HG03196 (cell line): ENCODE results near the gene NSL1.

Experiments used
- ATAC-seq: cut with Tn5 transposase; IDR thresholded peaks from one replicate; pipeline ENCODE4 v1.9.1; 2021; ENCODE audit not compliant: unreplicated experiment

The NSL1 gene

DNA sequence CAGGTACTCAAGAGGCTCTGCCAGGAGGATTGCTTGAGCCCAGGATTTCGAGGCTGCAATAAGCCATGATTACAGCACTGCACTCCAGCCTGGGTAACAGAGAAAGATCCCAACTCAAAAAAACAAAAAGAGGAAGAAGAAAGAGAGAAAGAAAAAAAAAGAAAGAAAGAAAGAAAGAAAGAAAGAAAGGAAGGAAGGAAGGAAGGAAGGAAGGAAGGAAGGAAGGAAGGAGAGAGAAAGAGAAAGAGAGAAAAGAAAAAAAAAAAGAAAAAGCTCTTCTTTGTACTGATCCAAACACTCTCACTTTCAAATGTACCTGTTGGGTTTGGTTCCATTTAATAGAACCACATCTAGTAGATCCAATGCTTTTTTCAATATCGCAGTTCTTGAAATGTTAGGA is 103.8 kb downstream of the NSL1 start:
- ATAC-seq, result no peak

DNA sequence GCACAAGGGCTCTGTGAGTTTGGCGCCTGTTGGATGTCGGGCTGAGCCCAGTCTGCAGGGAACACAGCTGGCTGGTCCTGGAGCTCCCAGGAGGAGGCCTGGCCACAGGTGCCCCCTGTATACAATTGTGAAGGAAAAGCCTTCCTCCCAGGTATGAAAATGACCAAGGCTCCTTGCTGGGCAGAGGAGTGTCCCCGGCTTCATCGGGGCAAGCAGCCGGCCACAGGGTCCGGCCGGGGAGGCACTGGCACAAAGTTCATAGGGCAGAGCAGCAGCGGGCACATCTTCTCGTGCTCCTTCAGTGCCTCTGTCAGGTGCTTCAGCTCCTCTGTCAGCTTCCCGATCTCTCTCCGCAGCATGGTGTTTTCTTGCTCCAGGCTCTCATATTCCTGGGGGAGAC is 105.0 kb downstream of the NSL1 start:
- no peak for ATAC-seq

DNA sequence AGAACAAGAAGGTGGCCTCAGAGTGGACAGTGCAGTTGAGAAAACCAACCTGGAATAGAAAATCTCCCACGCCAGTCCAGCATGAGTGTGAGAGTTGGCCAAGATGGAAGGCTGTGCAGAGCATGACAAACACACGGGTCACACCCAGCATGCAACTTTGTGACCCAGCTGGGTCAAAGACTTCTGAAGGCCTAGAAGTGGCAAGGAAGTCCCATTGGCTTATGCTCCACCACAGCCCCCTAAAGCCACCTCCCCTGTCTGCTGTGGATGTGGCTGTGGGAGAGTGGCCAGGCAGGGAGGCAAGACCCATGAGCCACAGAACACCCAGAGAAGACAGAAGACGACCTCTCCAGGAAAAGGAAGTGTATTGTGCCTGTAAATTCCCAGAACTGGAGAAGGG is 105.5 kb downstream of the NSL1 start:
- no peak for ATAC-seq

DNA sequence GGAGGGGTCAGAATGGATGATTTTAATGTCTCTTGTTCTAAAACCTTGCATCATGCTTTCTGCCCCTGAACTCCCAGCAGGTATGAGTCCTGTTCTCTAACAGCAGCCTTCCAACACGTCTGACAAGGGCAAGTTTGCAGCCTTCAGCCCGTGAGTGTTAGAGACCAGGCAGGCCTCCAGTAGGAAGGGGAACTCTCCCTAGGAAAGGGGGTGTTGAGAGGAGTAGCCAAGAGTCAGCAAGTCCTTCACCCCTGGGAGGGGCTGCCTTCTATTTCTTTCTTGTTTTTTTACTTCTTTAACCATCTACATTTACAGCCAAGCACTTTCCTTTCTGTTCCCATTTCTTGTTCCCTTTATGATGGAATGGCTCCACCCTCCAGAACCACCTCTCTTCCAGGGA is 106.1 kb downstream of the NSL1 start:
- no peak for ATAC-seq

DNA sequence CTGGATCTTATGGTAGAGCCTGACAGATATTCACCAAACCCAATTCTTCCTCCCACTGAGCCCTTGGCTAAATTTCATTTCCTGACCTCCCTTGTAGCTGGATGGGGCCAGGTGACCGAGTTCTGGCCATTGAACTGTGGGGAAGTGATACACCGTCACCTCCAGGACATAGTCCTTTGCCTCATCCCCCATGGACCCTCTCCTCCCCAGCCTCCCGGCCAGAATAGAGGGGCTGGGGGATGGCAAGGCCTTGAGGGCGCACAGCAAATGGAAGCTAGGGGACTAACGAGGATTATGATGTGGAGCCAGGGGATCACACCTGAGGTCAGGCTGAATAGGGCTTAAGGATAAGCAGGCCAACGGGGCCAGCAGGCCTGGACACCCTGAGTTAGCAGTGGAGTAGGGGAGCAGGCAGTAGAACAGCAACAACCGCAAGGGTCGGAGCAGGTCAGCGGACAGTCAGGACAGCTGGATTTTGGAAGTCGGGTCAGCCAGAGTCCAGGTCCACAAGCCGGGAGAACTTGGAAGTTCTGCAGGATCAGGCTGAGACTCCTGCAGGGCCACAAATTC is 107.0 kb downstream of the NSL1 start:
- ATAC-seq, result no peak

DNA sequence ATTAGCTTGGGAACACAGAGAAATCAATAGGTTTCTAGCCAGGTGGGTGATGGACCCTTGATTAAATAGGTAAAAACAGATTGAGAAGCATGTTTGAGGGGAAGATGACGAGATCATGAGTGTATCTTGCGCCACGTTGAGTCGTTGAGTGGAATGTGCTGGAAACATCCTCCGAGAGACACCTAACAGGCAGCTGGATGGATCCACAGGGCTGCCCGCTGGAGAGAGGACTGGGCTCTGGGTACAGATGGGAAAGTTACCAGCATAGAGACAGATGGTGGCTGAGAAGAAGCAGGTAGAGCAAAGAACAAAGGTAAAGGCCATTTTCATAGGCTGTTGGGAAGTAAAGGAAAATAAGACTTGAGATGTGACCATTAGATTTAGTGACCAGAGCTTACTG is 107.5 kb downstream of the NSL1 start:
- ATAC-seq, result no peak

DNA sequence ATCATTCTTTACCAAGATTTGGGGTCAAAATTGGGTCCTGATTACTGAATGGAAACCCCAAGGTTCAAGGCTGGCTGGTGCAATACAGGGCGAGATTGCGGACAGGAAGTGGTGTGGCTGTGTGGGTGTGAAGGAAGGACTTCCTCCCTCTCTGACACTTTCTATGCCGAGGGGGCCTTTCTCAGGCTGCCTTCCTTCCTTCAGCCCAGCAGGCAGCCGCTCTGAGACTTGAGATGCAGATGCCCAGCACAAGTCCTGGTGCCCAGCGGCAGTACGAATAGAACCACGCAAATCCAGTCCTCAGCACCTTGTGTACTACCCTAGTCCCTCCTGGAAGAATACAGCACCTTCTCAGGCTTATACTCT is 108.2 kb downstream of the NSL1 start:
- ATAC-seq, result peak; percentile 68

DNA sequence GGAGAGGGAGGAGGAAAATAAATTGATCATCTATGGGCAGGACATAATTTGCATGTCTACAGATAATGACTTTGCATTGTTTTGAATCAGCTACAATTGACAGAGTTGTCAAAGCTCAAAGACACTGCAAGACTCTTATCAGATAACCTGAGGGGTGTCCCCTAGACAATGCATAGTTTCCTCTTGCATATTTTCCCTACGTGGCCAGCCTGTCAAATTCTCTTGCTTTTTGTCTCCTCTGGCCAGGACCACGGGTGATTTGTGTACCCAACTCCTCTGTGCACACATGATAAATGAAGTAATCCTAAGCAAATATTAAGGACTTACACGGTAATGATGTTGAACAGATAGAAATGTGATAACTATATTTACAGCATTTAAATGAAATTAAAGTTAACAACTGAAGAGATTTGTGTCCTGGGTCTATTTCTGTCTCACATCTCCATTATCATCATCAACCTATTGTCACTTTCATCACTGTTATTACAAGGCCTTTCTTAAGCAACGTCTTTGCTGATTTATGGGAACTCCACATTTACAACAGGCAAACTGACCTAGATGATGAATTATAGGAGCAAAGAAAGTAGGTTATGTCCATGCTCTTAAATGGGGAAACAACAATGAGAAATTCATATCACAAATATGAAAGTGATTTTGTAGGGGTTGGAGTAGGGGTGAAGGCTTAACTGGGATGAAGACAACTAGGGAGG is 110.7 kb downstream of the NSL1 start:
- no peak for ATAC-seq

DNA sequence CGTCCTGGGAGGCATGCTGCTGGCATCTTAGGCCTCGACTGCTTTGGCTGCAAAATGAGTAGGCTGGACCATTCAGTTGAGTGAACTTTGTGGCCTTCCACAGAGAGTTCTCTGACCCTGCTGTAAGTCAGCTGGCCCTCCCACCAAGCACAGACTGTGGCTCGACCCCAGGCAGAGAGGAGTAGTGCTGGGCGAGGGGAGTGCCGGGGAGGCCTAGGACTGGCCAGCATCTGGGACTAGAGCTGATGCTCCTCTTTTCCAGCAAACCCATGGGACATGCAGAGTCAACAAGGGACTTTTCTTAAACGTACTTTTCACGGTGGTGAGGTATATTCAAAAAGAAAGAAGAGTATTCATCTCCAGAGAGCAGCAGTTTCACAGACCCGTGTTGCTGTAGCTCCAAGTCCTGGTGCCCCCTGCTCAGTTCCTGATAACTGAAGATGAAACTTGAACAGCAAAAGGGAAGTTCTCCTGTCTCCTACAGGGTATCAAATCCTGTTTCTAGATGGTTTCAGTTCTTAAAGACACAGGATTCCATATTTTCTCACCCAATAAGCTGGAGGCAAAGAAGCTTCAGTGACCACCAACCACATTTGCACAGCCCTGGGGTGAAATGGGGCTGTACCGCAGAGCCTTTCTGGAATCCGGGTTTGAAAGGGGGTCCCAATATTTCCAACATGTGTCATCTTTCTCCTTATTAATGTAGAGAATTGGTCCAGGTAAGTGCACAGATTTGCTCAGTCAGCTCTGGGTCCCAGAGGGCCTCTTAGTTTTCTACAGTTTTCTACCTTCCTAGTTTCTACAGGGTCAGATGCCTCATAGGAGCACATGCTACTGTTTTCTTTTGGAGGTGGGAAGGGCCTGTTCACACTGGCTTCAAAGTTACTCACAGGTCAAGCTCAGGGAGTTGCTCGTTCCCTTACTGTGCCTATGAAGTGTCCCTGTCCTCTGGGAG is 112.8 kb downstream of the NSL1 start:
- ATAC-seq, result peak; percentile 54

DNA sequence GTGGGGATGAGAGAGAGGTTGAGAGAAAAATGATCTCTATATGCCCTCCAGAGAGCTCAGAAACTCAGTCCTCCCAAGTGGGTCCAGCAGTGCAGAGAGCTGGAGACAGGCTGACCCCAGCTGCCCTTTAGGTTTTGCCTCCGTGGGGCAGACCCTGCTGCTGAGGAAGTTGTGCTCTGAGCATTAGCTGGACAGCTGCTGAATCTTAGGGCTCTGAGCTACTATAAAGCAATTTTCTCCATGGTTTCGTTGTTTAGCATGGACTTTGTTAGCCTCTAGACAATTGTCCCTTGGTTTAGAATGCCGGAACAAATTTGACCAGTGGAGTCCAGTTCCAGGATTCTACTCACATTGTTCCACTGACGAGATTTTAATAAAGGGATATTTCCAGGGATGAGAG is 114.0 kb downstream of the NSL1 start:
- no peak for ATAC-seq

DNA sequence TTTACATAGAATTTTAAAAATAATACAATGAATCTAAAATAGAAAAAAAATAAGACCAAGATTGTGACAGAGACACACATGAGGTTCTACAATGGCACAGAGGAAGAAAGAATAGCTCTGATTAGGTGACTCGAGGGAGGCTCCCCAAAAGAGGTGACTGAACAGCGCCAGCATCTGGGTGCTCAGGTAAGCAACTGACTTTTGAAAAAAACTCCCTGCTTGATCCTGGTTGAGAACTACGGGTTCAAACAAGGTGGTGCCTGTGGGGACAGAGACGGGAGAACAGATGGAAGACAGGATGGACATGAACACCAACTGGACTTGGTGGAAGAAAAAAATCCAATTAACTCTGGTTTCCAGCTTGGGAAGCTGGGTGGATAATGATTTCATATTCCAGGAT is 114.4 kb downstream of the NSL1 start:
- no peak for ATAC-seq
